ENCODE data around the gene GCFC2.

DNA sequence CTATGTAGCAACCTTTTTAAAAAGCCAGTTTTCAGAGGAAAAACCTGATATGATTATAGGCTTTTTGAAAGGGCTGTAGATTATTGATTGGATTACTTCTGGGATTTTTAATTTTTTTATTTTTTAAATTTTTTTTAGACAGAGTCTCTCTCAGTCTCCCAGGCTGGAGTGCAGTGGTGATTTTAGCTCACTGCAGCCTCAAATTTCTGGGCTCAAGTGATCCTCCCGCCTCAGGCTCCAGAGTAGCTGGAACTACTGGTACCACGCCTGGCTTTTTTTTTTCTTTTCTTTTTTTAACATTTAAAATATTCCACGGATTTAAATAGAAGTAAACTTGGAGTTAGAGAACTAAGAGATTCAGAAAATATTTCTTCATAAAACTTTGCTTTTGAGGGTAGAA lies 62.9 kb downstream of the GCFC2 start:
- TF ChIP-seq, protein P1, sequence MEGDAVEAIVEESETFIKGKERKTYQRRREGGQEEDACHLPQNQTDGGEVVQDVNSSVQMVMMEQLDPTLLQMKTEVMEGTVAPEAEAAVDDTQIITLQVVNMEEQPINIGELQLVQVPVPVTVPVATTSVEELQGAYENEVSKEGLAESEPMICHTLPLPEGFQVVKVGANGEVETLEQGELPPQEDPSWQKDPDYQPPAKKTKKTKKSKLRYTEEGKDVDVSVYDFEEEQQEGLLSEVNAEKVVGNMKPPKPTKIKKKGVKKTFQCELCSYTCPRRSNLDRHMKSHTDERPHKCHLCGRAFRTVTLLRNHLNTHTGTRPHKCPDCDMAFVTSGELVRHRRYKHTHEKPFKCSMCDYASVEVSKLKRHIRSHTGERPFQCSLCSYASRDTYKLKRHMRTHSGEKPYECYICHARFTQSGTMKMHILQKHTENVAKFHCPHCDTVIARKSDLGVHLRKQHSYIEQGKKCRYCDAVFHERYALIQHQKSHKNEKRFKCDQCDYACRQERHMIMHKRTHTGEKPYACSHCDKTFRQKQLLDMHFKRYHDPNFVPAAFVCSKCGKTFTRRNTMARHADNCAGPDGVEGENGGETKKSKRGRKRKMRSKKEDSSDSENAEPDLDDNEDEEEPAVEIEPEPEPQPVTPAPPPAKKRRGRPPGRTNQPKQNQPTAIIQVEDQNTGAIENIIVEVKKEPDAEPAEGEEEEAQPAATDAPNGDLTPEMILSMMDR (IDR thresholded peaks at IDR 0.05): no peak
- no peak for TF ChIP-seq POLR2A (IDR thresholded peaks at IDR 0.05)

Measured in right lobe of liver (tissue), 4 donors.